Astrocyte of the cerebellum (primary cell): Measurements from ENCODE around the gene TASP1.

ENCODE experiments used
- DNase-seq: peaks from one replicate; pipeline ENCODE4 v3.0.0-alpha.2; 2011; ENCODE audit warnings: low read depth
- H3K4me3 ChIP-seq: 2 replicates; pipeline ENCODE4 v1.5.1; 2011; ENCODE audit warnings: mild to moderate bottlenecking, low read depth, low read length, moderate library complexity
- in situ Hi-C: cut with HindIII; loops from 2 replicates; pipeline ENCODE4 v1.10.0; 2017; ENCODE audit warnings: low sequenced_read_pairs
- TF ChIP-seq, protein P1 (sequence below): IDR thresholded peaks from 2 replicates; pipeline ENCODE4 v1.5.1; 2012; ENCODE audit warnings: low read length, low read depth, moderate library complexity, mild to moderate bottlenecking; ENCODE audit errors: missing control alignments

The TASP1 gene

DNA sequence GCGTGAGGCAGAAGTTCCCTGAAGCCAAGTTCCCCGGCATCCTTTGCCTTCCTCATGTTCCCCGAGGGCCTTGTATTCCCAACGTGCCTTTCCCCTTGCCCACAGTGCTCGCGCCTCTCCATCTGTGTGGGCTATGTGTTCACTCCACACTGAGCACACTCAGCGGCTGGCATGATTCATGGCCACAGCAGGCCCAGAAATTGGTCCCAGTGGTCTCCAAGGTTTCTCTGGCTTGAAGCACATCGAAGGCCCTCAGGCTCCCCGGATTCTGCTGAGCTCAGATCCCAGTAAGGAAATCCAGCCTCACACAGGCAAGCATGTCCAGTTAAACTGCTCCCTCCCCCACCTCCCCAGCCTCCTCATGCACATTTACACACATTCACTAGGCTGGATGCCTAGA is 294.1 kb downstream of the TASP1 start:
- in situ Hi-C loops: no loop called here
- TF ChIP-seq, protein P1, sequence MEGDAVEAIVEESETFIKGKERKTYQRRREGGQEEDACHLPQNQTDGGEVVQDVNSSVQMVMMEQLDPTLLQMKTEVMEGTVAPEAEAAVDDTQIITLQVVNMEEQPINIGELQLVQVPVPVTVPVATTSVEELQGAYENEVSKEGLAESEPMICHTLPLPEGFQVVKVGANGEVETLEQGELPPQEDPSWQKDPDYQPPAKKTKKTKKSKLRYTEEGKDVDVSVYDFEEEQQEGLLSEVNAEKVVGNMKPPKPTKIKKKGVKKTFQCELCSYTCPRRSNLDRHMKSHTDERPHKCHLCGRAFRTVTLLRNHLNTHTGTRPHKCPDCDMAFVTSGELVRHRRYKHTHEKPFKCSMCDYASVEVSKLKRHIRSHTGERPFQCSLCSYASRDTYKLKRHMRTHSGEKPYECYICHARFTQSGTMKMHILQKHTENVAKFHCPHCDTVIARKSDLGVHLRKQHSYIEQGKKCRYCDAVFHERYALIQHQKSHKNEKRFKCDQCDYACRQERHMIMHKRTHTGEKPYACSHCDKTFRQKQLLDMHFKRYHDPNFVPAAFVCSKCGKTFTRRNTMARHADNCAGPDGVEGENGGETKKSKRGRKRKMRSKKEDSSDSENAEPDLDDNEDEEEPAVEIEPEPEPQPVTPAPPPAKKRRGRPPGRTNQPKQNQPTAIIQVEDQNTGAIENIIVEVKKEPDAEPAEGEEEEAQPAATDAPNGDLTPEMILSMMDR: no peak
- DNase-seq: no peak
- H3K4me3 ChIP-seq: no peak overlapping the region

DNA sequence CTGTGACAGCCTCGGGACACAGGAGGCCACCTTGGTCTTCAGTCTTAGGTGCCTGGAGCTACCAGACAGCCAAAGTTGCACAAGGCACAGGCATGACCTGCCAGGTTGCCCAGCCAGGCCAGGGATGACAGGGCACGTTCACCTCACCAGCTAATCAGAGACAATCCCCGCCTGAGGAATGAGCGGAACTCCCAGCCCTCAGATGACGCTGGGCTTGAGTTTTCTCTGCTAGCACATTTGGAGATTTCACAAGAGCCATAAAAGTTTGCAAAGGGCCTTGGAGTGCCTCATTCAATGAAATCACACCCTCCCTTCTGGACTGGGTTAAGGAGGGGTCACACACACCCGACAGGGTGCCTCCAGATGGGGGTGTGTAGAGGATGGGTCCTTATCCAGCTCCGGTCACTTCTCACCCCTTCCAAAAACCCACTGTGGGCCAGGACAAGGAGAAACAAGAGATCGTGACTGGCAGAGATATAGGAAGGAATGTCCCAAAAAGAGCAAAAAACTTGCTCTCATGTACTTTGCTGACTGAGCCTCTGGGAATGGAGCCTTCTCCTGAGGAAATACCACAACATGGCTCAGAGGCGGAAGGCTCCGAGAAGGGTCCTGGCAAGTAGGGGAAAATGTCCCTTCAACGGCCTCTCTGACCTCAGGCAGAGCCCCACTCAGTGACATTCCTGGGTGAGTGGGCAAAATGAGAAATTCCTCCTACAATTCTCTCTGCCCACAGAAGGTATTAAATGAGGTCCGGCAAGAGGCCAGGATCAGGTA is 296.1 kb downstream of the TASP1 start:
- no peak for DNase-seq
- H3K4me3 ChIP-seq: no peak overlapping the region
- in situ Hi-C loops: no loop called here
- TF ChIP-seq, protein P1: no peak

DNA sequence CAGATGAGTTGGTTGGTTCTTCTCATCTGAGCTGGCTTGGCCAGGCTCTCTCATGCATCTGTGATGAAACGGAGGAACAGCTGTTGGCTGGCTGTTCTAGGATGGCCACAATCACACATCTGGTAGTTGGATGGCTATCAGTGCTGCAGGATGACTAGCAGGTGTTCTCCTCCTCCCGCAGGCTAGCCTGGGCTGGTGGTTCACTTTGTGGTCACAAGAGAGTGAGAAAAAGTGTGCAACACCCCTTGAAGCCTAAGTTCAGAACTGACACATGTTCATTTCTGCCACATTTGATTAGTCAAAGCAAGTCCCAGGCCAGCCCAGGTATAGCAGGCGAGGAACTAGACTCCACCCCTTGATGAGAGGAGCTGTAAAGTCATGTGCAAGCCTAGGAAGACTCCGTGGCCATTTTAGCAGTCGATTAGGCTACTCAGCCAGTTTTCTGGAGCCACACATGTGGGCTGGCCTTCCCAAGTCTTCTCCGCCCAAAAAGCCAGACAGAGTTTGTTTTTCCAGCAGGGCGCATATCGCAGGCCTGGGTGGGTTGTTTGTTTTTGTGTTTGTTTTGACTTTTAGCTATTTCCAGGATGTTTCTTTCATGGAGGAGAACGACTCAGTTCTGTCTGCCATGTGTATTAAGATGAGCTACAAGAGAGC is 296.9 kb downstream of the TASP1 start:
- TF ChIP-seq, protein P1: no peak
- no peak overlapping the region for H3K4me3 ChIP-seq
- in situ Hi-C loops: no loop called here
- DNase-seq: no peak

DNA sequence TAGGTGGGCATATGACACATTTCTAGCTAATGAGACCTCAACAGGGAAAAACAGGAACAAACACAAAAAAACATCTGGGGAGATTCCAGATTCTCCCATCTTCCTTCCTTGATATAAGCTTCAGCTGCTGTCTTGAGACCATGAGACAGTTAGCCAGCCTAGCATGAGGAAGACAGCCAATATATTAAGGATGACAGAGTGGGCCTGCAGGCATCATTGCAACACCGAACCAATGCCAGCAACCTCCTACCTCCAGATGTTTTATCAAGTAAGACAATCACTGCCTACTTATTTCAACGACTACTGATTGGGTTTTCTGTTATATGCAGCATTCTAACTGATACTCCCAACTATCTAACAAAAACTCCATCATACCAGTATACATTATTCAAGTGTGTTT is 298.6 kb downstream of the TASP1 start:
- TF ChIP-seq, protein P1: no peak
- in situ Hi-C loops: no loop called here
- DNase-seq: no peak
- no peak overlapping the region for H3K4me3 ChIP-seq
